ENCODE results near the gene NATD1. TPM values are rescaled to one million over a fixed set of nuclear protein-coding genes. Genes with fewer than 3 reads are reported as not detected.

Gene NATD1
- total and polyA plus RNA-seq, 9 of the 15 experiments (the other 6 are each of a cell fraction or from before 2014, with no cell fraction given) = 0.24 to 5.4 (median 1.6) TPM

DNA sequence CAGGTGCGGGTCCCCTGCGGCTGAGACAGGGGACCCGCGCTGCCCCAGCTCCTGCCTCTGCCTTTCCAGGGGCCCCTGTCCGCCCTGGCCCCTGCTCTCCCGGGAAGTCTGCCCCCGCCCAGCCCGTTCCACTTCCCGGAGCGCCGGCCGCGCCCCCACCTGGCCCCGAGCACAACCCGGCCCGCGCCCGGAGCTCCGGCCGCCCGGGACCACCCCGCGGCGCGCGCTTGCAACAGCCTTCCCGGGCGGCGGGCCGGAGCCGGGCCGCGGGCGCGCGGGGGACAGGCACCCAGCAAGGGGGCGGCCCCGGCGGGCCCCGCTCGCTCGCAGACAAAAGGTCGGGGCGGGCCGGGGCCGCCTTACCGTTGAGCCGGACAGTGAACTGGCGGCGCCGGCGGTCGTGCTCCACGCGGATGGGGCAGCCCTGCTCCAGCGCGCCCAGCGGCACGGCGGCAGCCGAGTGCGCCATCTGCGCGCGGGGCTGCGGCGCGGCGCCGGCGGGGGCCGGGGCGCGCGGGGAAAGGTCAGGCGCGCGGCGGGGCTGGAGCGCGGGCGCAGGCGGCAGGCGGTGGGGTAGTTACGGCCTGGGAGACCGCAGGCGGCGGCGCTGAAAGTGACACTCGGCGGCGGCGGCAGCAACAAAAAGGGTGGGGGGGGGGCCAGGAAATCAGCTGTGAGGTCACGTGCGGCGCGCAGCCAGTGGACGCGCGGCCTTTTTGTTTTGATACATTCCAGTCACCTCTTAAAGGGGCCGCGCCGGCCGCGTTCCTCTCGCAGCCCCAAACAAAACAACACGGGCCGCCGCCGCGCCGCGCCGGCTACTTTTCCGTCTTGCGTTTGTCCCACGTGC, at the start of gene NATD1 (continued):
- TF ChIP-seq, protein P1, sequence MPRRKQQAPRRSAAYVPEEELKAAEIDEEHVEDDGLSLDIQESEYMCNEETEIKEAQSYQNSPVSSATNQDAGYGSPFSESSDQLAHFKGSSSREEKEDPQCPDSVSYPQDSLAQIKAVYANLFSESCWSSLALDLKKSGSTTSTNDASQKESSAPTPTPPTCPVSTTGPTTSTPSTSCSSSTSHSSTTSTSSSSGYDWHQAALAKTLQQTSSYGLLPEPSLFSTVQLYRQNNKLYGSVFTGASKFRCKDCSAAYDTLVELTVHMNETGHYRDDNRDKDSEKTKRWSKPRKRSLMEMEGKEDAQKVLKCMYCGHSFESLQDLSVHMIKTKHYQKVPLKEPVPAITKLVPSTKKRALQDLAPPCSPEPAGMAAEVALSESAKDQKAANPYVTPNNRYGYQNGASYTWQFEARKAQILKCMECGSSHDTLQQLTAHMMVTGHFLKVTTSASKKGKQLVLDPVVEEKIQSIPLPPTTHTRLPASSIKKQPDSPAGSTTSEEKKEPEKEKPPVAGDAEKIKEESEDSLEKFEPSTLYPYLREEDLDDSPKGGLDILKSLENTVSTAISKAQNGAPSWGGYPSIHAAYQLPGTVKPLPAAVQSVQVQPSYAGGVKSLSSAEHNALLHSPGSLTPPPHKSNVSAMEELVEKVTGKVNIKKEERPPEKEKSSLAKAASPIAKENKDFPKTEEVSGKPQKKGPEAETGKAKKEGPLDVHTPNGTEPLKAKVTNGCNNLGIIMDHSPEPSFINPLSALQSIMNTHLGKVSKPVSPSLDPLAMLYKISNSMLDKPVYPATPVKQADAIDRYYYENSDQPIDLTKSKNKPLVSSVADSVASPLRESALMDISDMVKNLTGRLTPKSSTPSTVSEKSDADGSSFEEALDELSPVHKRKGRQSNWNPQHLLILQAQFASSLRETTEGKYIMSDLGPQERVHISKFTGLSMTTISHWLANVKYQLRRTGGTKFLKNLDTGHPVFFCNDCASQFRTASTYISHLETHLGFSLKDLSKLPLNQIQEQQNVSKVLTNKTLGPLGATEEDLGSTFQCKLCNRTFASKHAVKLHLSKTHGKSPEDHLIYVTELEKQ (CRISPR knock-in tag; IDR thresholded peaks at IDR 0.05) = no peak
- TF ChIP-seq SMAD4 (CRISPR knock-in tag; conservative IDR thresholded peaks at IDR 0.05) (no peak; the same call in 1 of the 2 replicates), THRA (IDR thresholded peaks at IDR 0.05) (no peak), ZNF436 (CRISPR knock-in tag; IDR thresholded peaks at IDR 0.05) (no peak), ATF7 (IDR thresholded peaks at IDR 0.05) (0 out of 2 replicates have a peak, but pooled peaks have one; percentile 12), THAP12 (CRISPR knock-in tag; IDR thresholded peaks at IDR 0.05) (no peak), ATF2 (CRISPR knock-in tag; IDR thresholded peaks at IDR 0.05) (no peak), BCLAF1 (IDR thresholded peaks at IDR 0.05; ENCODE audit: borderline replicate concordance in 1 of 2, control insufficient read depth in 1 of 2, low read depth in 2 of 2, low read length in 1 of 2) (no peak), KLF13 (tag; IDR thresholded peaks at IDR 0.05; ENCODE audit: borderline replicate concordance, low read depth) (no peak), CCNT2 (IDR thresholded peaks at IDR 0.05; ENCODE audit: borderline replicate concordance, extremely low read depth, insufficient read length, low read depth, low read length) (peak; percentile 45), POLR3G (IDR thresholded peaks at IDR 0.05; ENCODE audit: extremely low read depth, insufficient read length, insufficient replicate concordance) (no peak)
- TF ChIP-seq, protein P2, sequence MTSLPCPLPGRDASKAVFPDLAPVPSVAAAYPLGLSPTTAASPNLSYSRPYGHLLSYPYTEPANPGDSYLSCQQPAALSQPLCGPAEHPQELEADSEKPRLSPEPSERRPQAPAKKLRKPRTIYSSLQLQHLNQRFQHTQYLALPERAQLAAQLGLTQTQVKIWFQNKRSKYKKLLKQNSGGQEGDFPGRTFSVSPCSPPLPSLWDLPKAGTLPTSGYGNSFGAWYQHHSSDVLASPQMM (CRISPR knock-in tag; IDR thresholded peaks at IDR 0.05) = no peak

Data from K562 (cell line).